ENCODE data around the gene CLRN2. TPM values are rescaled to one million over a fixed set of nuclear protein-coding genes. Genes with fewer than 3 reads are reported as not detected.
"Not testable (repeated sequence)": the region's sequence is repeated elsewhere in the genome, so short reads cannot be mapped to it uniquely, and the experiment has no call there.

CLRN2 gene
- total RNA-seq, 6 experiments from 2014 or later, result not detected

DNA sequence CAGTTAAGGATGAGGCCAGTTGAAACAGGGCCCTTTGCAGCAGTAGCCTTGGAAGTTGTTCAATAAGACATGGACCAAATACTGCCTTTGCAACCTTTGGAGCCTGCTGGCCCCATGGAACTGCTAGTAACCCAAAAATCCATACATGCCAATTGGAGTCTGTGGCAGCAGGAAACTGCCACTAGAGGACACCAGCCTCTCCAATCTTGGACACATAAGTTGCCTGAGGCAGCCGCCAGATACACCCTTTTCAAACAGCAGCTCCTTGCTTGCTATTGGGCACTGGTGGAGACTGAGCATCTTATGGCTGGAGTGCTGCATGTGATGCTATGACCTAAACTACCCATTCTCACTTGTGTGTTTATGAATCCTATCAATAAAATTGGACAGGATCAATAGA lies 47.2 kb downstream of the CLRN2 start:
- Mint-ChIP-seq H3K27me3 (ENCODE audit: insufficient read depth) (no peaks in the 10 kb centered on the region; the same call in 1 of the 2 replicates), H3K36me3 (ENCODE audit: low read depth) (no peaks in the 10 kb centered on the region), H3K9me3 (no peaks in the 10 kb centered on the region), H3K4me1 (ENCODE audit: low read depth) (peaks cover 27% of the 10 kb centered on the region), H3K4me3 (no peak overlapping the region), H3K27ac (no peak overlapping the region)
- TF ChIP-seq, protein P1, sequence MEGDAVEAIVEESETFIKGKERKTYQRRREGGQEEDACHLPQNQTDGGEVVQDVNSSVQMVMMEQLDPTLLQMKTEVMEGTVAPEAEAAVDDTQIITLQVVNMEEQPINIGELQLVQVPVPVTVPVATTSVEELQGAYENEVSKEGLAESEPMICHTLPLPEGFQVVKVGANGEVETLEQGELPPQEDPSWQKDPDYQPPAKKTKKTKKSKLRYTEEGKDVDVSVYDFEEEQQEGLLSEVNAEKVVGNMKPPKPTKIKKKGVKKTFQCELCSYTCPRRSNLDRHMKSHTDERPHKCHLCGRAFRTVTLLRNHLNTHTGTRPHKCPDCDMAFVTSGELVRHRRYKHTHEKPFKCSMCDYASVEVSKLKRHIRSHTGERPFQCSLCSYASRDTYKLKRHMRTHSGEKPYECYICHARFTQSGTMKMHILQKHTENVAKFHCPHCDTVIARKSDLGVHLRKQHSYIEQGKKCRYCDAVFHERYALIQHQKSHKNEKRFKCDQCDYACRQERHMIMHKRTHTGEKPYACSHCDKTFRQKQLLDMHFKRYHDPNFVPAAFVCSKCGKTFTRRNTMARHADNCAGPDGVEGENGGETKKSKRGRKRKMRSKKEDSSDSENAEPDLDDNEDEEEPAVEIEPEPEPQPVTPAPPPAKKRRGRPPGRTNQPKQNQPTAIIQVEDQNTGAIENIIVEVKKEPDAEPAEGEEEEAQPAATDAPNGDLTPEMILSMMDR (IDR thresholded peaks at IDR 0.05), result peak; percentile 35; the same call in 1 of the 2 replicates
- no peak for DNase-seq

DNA sequence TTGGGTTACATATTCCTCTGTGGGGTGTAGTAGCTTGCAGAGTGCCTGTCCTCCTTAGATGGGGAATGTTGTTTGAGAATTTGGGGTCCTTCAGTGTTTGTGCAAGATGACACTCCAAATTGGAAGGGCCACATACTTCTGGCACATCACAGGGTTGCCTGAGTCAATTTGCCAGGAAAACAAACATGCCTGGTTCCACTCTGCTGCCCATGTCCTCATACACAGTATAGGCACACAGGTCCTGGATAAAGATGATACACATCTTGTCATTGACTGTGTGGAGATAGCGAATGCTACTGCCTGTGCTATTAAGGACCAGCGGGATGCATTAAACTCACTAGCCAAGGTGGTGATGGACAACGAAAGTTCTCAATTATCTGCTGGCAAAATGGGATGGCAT lies 50.9 kb downstream of the CLRN2 start:
- H3K4me3 Mint-ChIP-seq, result no peak overlapping the region
- peaks cover 26% of the 10 kb centered on the region for H3K4me1 Mint-ChIP-seq (ENCODE audit: low read depth)
- no peaks in the 10 kb centered on the region for H3K36me3 Mint-ChIP-seq (ENCODE audit: low read depth)
- DNase-seq, result no peak
- TF ChIP-seq, protein P1 (IDR thresholded peaks at IDR 0.05), result no peak
- H3K27ac Mint-ChIP-seq, result no peak overlapping the region
- peaks cover 8% of the 10 kb centered on the region for H3K27me3 Mint-ChIP-seq (ENCODE audit: insufficient read depth)
- no peaks in the 10 kb centered on the region for H3K9me3 Mint-ChIP-seq

GRCh38 chr4:17567271-17567670 lies 52.3 kb downstream of the CLRN2 start:
- TF ChIP-seq, protein P1 (IDR thresholded peaks at IDR 0.05), result no peak
- Mint-ChIP-seq H3K27me3 (ENCODE audit: insufficient read depth) (peaks cover 8% of the 10 kb centered on the region), H3K27ac (peak overlapping the region; percentile 8; the same call in 1 of the 2 replicates), H3K36me3 (ENCODE audit: low read depth) (no peaks in the 10 kb centered on the region), H3K4me3 (no peak overlapping the region), H3K4me1 (ENCODE audit: low read depth) (peaks cover 11% of the 10 kb centered on the region), H3K9me3 (no peaks in the 10 kb centered on the region)
- DNase-seq, result peak; percentile 19

GRCh38 chr4:17574206-17574605 lies 59.2 kb downstream of the CLRN2 start:
- peaks cover 4% of the 10 kb centered on the region for H3K27me3 Mint-ChIP-seq (ENCODE audit: insufficient read depth)
- no peak for DNase-seq
- H3K36me3 Mint-ChIP-seq (ENCODE audit: low read depth), result no peaks in the 10 kb centered on the region
- H3K4me1 Mint-ChIP-seq (ENCODE audit: low read depth), result peaks cover 14% of the 10 kb centered on the region
- TF ChIP-seq, protein P1 (IDR thresholded peaks at IDR 0.05), result no peak
- no peak overlapping the region for H3K27ac Mint-ChIP-seq
- H3K4me3 Mint-ChIP-seq, result no peak overlapping the region
- no peaks in the 10 kb centered on the region for H3K9me3 Mint-ChIP-seq

GRCh38 chr4:17575177-17575576 lies 60.2 kb downstream of the CLRN2 start:
- not testable (repeated sequence) for DNase-seq; H3K27ac Mint-ChIP-seq; H3K36me3 Mint-ChIP-seq (ENCODE audit: low read depth); H3K27me3 Mint-ChIP-seq (ENCODE audit: insufficient read depth); H3K9me3 Mint-ChIP-seq; H3K4me3 Mint-ChIP-seq
- H3K4me1 Mint-ChIP-seq (ENCODE audit: low read depth), result peaks cover 14% of the 10 kb centered on the region

Other genes starting within 250 kb of the CLRN2 start
- gene QDPR, start 3.1 kb upstream of the CLRN2 start, total RNA-seq (2021; fragmentation: NEBNext Ultra II Directional; extraction: Animal tissue kit (Norgen Biotek cat#: 25700)), result 10 to 100 TPM; 39.0 to 49.0 (median 43.6) TPM
- 10 to 100 TPM; 54.4 to 56.3 (median 55.7) TPM for gene LAP3, start 62.0 kb downstream of the CLRN2 start, total RNA-seq (2021; fragmentation: NEBNext Ultra II Directional; extraction: Animal tissue kit (Norgen Biotek cat#: 25700))
- 10 to 100 TPM; 32.4 to 40.1 (median 36.4) TPM for gene MED28, start 99.5 kb downstream of the CLRN2 start, total RNA-seq (2021; fragmentation: NEBNext Ultra II Directional; extraction: Animal tissue kit (Norgen Biotek cat#: 25700))